ENCODE results near the gene ZNF705A.
"Not testable (repeated sequence)": the region's sequence is repeated elsewhere in the genome, so short reads cannot be mapped to it uniquely, and the experiment has no call there.

Gene ZNF705A

DNA sequence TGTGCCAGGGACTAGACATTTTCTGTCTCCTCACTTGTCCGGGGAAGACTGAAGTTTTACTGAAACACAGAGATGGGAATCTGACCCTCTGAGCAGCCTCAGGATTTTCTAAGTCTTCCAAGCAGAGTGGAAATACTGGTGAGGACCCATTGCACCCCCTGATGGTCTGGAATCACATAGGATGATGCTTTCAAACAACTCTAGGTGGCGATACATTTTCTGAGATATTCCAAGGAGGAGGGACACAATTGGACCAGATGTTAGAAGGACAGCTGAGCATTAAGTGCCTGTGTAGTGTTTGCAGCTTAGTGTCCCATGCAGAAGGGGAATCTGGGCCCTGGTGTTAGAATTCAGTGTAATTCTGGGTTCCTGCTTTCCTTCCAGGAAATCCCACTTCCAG is 31.3 kb downstream of the ZNF705A start:
- not testable (repeated sequence) for DNase-seq

DNA sequence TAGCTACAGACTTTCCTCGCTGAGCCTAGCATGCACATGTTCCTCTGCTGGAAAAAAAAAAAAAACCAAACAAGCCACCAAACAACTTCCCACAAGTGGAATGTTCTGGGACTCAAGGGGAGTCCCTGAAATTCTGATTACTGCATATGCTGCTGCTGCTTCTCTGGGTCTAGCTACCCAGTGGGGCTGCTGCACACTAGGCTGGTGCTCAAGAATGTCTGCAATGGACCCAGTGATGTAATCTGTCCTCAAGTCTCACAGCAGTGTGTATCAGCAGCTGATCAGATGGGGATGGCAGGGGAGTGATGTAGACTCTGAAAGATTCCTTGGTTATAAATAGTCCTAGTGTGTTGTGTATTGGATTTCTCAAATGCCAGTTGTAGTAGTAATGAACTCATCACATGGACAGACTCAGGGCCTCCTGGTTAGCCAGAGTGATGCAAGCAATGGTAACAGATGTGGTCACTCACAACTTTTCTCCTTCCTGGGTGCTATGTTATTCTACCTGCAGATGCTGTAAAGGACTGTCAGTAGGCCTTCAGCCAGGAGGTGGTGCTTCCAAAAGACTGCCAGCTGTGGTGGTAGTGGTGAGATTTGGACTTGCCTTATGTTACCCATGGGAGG is 41.0 kb downstream of the ZNF705A start:
- not testable (repeated sequence) for DNase-seq

DNA sequence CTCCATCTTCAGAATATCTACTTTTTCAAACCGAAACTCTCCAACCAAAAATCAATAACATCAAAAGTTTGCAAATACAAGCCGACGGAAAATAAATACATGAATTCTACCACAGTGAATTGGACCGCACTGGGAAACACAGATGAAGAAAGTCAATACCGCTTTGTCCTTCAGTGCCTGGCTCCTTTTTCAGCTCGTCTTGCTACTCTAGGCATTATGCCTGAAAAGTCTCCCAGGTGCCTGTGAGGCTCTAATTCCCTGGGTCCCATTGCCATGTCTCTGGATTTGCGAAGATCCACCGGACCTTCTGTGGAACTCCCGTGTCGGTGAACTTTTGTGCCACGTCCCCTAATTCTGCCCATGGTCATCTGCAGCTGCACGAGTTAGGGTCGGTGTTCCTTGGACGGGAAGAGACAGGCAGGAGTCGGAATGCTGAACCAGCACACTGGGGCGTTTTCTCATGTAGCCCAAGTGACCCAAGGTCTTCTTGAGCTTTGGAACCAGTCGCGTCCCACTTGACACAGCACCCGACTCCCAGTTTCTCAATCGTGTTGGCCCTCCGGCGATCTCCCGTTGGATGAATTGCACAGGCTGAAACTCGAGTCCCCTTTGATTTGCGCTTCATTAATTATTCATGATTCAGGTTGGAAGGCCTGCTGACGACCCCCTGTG is 62.0 kb downstream of the ZNF705A start:
- DNase-seq, result not testable (repeated sequence)

DNA sequence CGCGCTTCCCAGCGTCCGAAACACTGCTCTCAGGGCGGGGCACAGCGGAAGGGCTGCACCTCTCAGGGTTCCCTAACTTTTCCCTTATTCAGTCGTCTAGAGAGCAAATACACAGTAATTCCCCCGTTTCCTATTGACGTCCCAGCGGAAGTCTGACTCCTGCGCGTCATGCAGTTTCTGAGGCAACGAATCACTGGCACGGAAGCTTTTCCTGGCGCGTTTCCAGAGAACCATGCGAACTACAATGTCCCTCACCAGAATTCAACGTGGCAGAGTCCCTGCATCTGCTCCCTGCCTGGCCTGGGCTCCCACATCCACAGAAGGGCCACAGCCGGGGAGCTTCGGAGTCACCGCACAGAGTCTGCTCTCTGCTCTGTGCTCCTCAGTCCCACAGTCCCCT is 64.6 kb downstream of the ZNF705A start:
- DNase-seq, result not testable (repeated sequence)

DNA sequence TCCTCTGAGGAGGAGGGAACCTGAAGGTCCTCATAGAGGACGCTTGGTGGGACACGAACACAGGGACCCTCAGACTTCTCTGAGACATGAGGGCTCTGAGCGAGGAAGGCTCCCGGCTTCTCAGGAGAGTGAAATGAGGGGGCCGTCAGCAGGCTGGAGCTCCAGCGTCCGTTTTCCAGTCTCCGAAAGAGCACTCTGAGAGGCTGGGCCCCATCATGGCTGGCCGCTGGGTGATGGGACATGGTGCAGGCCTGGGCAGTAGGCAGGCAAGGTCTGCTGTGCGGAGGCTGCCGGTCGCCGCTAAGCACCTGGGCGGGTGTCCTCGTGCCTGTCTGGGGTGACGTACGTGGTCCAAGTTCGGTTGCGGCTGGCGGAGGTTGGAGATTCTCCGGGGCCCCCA is 65.0 kb downstream of the ZNF705A start:
- not testable (repeated sequence) for DNase-seq

DNA sequence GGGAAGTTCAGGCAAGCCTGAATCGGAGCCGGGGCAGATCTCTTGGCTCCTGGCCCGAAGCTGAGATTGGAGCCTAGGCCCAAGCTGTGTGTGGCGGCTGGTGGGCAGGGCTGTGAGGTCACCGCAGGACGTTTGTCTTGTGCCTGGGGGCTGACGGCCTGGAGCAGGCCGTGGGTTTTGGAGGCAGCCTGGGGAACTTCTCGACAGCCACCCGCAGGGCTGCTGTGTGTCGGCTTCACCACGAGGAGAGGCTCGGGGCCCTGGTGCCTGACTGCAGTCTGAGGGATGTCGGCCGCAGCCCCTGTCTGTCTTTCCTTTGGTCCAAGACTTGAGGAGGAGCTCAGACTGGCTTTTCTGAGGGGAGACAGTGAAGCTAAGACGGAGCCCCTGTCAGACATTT is 65.5 kb downstream of the ZNF705A start:
- not testable (repeated sequence) for DNase-seq

DNA sequence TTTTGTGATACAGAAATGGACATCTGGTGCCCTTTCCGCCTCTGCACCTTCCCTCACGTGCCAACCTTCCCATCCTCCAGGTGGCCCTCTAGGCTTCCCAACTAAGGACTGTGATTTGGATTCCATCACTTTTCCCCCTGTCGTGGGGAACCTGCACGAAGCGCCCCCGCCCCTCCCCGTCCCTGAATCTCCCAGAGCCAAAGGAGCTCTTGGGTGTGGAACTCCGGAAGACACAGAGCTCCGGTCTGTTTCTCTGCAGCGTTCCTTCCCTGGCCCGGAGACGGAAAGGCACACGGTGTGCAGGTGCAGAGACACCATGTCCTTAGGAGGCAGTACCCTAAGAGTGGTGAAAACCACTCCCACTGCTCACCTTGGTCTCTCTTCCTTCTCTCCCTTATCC is 66.8 kb downstream of the ZNF705A start:
- not testable (repeated sequence) for DNase-seq

DNA sequence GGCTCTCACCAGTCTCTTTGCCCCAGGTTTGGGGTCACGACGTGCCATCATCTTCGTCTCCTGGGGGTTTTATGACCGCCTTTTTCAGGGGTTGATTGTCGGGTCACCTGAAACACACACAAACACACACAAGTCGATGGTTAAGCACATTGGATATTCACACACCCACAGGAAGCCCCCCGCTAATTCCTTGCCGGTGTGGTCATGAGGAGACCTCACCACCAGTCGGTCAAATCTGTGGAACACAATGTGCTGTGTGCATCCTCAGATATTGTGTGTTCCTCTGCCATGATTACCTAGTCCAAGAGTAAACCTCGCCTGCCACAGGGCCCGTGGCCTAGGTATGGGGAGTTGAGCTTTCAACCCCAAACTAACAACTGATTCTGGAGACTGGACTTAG is 68.0 kb downstream of the ZNF705A start:
- not testable (repeated sequence) for DNase-seq

DNA sequence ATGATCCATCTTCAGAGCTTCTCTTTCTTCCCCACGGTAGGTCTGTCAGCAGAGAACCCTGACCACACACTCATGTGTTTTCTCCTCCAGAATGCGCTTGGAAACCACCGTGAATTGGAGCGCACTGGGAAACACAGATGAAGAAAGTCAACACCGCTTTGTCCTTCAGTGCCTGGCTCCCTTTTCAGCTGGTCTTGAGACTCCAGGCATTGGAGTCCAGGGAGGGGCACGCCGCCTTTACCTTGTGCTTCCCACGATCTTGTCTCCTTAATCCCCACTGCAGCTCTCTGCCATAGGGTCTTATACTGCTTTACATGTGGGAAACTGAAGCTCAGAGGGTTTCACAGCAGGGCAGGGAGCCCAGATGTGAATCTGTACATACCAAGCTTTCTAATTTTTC is 69.5 kb downstream of the ZNF705A start:
- DNase-seq, result no peak

DNA sequence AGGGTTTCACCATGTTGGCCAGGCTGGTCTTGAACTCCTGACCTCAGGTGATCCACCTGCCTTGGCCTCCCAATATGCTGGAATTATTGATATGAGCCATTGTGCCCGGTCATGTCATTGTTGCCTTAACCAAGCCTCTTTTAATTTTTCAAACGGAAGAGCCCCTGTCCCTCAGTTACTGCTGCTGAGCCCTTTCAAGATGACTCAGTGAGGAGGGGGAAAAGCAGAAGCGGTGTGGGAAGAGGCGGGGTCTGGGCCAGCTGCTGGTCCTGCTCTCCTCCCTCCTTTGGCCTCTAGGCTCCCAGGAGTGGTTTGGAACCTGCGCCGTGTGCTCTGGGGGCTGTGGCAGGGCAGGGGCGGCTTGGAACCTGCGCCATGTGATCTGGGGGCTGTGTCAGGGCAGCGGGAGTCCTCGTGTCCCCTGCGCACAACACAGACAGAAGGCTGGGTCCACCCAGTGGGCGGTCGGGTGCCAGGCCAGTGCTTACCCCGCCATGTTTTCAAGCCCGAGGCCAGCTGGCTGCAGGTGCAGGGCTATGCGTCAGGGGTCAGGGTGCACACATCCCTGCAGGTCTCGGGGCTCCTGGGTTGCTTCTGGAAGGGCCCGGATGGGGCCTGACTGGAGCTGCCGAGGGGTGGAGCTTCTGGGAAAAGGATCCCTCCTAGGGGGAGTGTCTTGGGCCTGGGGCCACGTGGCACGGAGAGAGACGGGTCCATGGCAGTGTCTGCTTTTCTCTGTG is 70.3 kb downstream of the ZNF705A start, which contains the start of gene FAM90A1:
TSS of gene FAM90A1 (minus strand) at position 627 of the 740 bp plus-strand sequence. CDS start 2,786 bp downstream, outside the sequence.
- not testable (repeated sequence) for DNase-seq

DNA sequence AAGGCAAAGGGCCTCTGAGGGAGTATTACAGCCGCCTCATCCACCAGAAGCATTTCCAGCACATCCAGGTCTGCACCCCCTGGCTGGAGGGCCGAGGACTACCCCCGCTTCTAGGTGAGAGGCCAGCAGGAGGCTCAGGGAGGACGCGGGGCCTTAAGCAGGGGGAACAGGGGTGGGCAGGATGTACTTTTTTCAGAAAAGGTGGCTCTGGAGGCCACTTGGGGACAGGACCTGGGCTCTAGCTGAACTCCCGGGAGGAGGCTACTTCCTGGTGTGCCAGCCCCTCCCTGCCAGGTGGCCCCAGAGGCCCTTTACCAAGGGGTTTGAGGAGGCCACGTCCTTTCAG is 70.9 kb downstream of the ZNF705A start:
- not testable (repeated sequence) for DNase-seq

DNA sequence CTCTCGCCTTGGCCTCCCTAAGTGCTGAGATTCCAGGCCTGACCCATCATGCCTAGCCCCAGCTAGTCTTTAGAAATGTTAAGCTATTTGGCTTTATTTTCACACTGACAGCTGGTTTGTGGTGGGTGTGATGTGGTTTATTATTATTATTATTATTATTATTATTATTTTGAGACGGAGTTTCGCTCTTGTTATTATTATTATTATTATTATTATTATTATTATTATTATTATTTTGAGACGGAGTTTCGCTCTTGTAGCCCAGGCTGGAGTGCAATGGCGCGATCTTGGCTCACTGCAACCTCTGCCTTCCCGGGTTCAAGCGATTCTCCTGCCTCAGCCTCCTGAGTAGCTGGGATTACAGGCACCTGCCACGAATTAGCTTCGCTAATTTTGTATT is 71.8 kb downstream of the ZNF705A start:
- DNase-seq, result not testable (repeated sequence)

DNA sequence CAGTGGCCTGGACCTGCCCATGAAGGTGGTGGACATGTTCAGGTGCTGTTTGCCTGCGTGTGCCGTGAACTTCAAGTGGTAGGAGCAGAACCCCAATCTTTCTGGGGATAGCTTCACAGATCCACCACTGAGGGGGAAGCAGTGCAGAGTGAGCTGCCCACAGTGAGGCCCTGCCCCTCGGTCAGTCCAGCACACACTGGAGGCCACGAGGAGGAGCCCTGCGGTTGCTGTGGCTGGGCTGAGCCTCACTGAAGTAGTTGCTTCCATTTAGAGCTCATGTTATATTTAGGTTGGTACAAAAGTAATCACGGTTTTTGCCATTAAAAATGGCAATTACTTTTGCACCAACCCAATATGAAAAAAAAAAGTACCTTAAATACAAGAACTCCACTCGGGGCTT is 72.7 kb downstream of the ZNF705A start:
- not testable (repeated sequence) for DNase-seq

Data from activated naive CD4-positive, alpha-beta T cell treated with anti-CD3 and anti-CD28 coated beads, Interleukin-2, amount 50 U/mL, for 16 hours (primary cell).